ENCODE results near the gene CAMKK2.

- TF ChIP-seq TEAD4 (IDR thresholded peaks at IDR 0.05) (no peak), NFIC (IDR thresholded peaks at IDR 0.05) (no peak), CEBPB (IDR thresholded peaks at IDR 0.05) (no peak), REST (IDR thresholded peaks at IDR 0.05; ENCODE audit: low read depth) (no peak), FOXM1 (IDR thresholded peaks at IDR 0.05; ENCODE audit: borderline replicate concordance, low read depth) (no peak), EP300 (IDR thresholded peaks at IDR 0.05; ENCODE audit: borderline replicate concordance) (no peak), YY1 (IDR thresholded peaks at IDR 0.05; ENCODE audit: low read depth) (no peak), MAX (IDR thresholded peaks at IDR 0.05) (no peak), RAD21 (IDR thresholded peaks at IDR 0.05; ENCODE audit: low read depth) (no peak), TAF1 (IDR thresholded peaks at IDR 0.05; ENCODE audit: low read depth) (no peak), CREB1 (IDR thresholded peaks at IDR 0.05; ENCODE audit: low read depth) (no peak), TCF12 (IDR thresholded peaks at IDR 0.05; ENCODE audit: low read depth) (no peak), USF1 (IDR thresholded peaks at IDR 0.05) (no peak)
Measured at GRCh38 chr12:121261398-121261797, 35.1 kb downstream of the CAMKK2 start.
